ENCODE measurements around the gene ZNF202.

GRCh38 chr11:123684601-123685000, 56.9 kb downstream of the ZNF202 start:
- TF ChIP-seq CTCF (IDR thresholded peaks at IDR 0.05; ENCODE audit: low read length): no peak
- TF ChIP-seq EZH2 (optimal IDR thresholded peaks at IDR 0.05; ENCODE audit: low read depth, low read length): no peak
- TF ChIP-seq EZH2phosphoT487 (IDR thresholded peaks at IDR 0.05; ENCODE audit: low read length): no peak

All from MM.1S (cell line).